HG03442 (cell line): ENCODE data around the gene SYCP2.

ENCODE experiments used
- ATAC-seq: cut with Tn5 transposase; IDR thresholded peaks from one replicate; pipeline ENCODE4 v1.9.1; 2021; ENCODE audit warnings: mild to moderate bottlenecking, moderate library complexity; ENCODE audit not compliant: unreplicated experiment

SYCP2 gene

GRCh38 chr20:59837623-59838394 is 95.6 kb downstream of the SYCP2 start:
- ATAC-seq, result peak; percentile 86

GRCh38 chr20:59836767-59837166 is 96.7 kb downstream of the SYCP2 start:
- no peak for ATAC-seq

DNA sequence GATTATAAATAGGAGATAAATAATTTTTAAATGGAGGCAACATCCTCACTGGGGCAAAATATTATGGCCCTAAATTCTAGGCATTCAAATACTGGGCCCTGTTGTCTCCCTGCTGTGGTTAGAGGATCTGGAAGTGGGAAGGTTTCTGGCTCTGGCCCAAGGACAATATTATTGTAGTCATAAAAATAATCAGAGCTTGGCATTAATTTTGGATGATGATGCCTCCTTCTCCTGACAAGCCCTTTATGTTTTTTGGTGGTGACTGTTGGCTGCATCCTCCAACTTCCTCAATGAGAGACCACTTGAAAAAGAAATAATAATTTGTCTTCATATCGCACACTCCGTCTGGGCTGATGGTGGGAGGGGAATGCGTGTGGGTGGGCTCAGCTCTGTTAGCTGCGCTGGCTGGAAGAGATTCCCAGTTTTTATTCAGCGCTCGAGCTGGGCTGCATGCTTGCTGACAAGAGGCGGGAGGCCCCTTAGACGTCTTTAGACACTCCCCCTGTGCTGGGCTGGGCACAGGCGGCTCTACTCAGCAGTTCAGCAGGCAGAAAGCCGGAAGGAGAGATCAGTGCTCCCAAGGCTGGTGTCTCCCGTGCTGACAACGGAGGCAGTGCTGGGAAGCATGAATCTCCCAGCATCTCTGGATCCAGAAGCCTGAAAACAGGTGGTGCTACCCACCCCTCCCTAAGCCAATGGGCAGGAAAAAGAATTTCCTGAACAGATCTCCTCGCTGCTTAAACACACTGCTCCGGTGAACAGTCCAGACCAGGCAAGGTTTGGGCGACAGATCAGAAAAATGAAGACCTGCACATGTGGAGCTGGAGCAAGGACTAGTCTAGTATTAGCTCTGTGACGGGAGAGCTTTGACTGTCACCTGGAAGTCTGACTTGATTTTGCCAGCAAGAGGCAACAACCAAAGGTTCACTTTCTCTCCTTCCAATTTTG is 97.7 kb downstream of the SYCP2 start:
- ATAC-seq, result no peak

DNA sequence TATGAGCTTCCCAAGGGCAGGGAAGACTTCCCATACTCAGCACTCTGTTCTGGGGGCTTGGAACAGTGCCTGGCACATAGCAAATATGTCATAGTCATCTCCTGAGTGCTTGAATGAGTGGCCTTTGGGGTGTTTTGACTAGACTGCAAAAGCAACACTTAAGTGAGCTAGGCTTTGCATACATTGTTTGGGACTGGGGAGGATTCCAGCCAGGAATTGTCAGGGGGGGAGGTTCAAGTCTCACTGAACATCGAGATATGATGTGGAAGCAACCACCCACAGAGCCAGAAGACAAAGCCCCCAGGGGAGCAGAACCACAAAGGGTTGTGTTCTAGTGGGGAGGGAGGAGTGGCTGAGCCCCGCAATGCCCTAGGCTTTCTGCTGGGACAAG is 98.4 kb downstream of the SYCP2 start:
- no peak for ATAC-seq

- ATAC-seq, result no peak
These were observed 100.8 kb downstream of the SYCP2 start for GRCh38 chr20:59832406-59833363.

DNA sequence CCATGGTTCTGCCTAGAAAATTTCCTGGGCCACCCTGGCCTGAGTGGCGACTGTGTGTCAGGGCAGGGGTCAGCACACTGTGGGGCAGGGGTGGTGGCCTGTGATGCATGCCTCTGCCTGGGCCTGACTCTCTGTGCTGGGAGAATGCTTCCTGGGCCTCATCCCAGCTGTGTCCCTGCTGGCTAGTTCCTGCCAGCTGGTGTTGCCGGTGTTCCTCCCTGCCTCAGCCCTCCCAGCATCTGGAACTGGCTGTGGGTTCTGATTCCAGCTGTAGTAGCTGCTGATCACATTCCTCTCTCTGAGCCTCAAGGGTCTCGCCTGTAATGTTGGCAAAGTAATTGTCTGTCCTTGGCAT is 101.5 kb downstream of the SYCP2 start:
- no peak for ATAC-seq

DNA sequence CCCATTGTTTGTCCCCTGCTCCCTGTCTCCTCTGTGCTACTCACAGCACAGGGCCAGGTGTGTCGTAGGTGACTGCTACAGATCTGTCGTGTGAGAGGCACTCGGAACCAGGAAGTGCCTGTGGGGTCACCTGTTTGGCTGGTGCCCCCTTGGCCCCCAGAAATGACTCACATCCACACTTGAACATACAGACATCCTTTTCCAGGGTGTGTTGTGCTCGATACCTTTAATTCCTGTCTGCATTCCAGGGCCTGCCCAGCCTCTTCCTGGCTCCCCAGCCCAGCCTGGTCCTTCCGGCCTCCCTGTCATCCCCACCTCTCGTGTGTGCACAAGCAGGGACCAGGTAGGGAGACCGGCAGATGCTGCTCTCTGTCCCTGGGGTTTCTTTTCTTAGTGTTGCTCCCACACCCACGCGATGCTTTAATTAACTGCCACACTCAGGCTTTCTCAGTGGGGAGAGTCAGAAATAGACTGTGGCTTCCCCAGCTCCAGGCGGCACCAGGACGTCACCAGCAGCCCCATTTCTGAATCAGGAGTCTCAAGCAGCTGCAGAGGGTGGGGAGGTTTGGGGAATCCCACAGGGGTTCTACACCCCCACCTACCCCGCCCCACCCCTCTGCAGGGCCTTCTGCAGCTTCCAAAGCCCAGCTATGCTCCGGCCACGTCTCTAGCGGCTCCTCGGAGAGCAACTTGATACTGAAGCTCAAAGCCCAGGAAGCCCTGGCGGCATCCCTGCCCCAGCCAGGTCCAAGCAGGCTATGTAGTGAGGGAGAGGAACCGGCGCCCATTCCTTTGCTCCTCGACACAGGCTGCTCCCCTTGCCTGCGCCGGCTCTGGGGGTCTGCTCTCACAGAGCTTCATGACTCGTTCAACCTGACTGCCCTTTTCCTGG is 102.2 kb downstream of the SYCP2 start:
- ATAC-seq, result no peak

- ATAC-seq, result no peak
These were observed 102.8 kb downstream of the SYCP2 start for GRCh38 chr20:59830665-59831023.

GRCh38 chr20:59829786-59830664 is 103.4 kb downstream of the SYCP2 start:
- no peak for ATAC-seq

GRCh38 chr20:59829054-59829785 is 104.2 kb downstream of the SYCP2 start:
- ATAC-seq, result no peak

- ATAC-seq, result no peak
These were observed 105.0 kb downstream of the SYCP2 start for GRCh38 chr20:59828125-59829053.

DNA sequence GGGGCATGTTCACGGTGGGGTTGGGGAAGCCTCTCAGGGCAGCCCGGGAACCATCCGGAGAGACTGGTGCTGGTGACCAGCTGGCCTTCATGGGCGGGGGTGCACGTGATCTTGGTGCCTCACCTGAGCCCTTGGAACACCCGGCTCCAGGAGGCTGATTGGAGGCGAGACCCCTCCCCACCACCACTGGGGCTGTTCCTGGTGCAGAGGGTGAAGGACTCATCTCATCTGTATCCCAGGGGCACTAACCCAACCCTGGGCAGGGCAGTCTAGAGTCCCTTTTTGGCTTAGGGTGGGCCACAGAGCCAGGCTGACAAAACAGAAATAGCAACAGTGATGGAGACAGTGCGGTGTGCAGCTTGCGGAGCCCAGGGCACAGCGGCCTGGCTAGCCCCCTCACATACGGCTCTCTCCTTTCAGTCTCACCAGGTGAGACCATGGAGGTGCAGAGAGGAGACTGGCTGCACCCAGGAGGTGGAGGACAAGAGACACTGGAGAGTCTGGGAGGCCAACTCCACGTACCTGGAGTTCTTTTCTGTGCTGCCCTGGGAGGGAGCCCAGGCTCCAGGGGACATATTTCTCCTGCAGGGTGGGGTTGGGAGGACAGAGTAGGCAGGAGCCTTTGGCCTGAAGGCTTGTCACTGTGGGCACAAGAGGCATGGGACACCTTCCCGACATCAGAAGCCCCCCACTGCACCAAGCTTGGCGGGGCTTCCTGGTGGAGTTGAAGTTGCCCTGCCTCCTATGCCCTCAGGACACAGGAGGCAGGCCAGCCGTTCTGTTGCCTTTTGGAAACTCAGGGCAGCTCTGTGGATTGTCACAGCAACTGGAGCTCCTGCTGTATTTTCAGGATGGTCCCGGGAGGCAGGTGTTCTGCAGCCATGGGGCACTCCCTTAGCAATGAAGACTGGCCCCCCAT is 106.0 kb downstream of the SYCP2 start:
- ATAC-seq, result no peak

DNA sequence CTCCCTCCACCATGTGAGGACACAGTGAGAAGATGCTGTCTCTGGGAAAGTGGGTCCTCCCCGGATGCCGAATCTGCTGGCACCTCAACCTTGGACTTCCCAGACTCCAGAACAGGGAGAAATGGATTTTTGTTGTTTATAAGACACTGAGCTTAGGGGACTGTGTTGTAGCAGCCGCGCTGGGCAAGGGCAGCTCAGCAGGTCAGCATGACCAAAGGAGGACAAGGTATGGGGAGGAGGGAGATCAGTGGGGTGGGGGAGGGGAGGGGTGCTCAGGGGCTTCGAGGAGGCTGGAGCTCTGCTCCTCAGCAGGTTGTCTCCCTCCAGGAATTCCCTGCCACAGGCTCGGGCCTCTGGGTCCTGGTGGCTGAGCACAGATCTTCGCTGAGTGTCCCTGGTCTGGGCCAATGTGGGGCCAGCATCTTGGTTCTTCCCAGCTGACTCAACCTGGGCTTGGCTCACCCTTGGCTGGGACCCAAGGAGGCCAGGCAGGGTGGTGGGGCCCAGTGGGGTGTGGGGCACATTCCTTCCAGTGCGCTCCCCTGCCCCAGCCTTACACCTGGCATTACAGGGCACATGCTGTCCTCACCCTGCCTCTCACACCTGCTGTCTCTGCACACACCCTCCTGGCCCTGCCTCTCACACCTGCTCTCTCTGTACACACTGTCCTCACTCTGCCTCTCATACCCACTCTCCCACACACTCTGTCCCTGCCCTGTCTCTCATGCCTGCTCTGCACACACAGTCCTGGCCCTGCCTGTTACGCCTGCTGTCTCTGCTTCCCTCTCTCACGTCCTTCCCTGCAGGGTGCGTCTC is 107.3 kb downstream of the SYCP2 start:
- ATAC-seq, result no peak

DNA sequence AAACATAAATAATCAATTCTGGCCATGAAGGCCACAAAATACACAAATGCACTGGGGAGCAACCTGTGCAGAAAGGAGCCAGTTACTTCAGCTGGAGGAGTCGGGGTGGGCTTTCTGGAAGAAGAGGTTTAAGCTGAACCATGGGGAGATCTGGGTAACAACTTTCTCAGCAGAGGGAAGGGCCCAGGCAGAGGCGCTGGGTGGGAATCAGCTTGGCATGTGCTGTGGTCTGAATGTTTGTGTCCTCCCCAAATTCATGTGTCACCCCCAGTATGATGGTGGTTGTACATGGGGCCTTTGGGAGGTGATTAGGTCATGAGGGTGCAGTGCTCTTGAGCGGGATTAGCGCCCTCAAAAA is 107.9 kb downstream of the SYCP2 start:
- no peak for ATAC-seq

GRCh38 chr20:59824711-59825562 is 108.5 kb downstream of the SYCP2 start:
- ATAC-seq, result no peak
